ENCODE results near the gene MAN2C1.
"Not testable (repeated sequence)": the region's sequence is repeated elsewhere in the genome, so short reads cannot be mapped to it uniquely, and the experiment has no call there.

MAN2C1 gene

GRCh38 chr15:75367913-75368688, at the start of gene MAN2C1:
Gene MAN2C1 (minus strand): TSS chr15:75368607. CDS start chr15:75368583, 24 bp downstream.
- in situ Hi-C loops (cut with MboI; ENCODE audit: low sequenced_read_pairs), result no loop called here

DNA sequence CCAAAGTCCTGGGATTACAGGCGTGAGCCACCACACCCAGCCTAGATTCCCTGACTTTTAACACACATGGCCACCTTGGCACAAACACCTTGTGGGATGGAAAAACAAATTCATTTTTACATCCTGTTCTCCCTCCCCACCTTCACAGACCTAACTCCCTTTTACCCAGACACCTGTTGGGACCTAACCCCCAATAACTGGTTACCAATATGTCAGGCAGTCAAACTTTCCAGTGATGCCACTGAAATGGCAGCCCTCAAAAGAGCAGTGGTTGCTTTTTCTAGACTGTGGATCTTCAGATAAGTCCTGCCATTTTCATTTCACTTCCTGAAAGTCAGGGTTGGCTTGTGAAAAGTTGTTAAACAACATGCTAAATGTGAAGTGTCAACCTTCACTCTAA, 48.2 kb upstream of the MAN2C1 start:
- in situ Hi-C loops (cut with MboI; ENCODE audit: low sequenced_read_pairs), result no loop called here

DNA sequence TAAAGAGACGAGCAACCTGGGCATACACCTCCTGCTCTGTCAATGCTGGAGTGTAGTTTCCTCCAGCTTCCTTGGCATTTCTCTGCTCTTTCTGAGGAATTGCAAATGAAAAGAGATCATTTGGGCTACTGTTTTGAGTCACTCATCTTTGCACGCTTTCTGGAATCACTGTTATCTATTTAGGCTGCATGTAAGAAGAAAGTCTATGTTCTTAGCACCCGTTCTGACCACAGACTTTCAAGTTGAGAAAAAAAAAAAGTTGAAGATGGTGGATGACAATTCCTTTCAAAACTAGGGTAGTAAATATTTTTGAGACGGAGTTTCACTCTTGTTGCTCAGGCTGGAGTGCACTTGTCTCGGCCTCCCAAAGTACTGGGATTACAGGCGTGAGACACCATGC, 41.8 kb upstream of the MAN2C1 start:
- in situ Hi-C loops (cut with MboI; ENCODE audit: low sequenced_read_pairs), result no loop called here

GRCh38 chr15:75407083-75407482, 38.7 kb upstream of the MAN2C1 start:
- in situ Hi-C loops (cut with MboI; ENCODE audit: low sequenced_read_pairs), result no loop called here

DNA sequence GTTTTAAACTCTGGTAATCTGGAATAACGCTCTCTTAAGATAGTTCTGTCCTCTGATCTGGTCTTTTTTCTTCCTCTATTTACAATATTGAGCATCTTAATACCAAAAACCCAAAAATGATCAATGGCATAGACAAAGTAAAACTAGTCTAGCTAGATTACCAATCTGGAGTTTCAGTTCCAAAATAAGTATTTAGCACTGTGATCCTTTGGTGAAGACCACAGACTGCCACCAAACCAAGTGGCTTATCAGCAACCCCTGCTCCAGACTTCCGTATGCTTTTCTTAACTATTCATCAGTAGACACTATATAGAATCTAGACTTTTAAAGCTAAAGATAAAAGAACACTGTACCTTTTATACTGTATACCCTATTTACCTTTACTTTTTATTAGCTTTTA, 35.5 kb upstream of the MAN2C1 start:
- in situ Hi-C loops (cut with MboI; ENCODE audit: low sequenced_read_pairs), result no loop called here

DNA sequence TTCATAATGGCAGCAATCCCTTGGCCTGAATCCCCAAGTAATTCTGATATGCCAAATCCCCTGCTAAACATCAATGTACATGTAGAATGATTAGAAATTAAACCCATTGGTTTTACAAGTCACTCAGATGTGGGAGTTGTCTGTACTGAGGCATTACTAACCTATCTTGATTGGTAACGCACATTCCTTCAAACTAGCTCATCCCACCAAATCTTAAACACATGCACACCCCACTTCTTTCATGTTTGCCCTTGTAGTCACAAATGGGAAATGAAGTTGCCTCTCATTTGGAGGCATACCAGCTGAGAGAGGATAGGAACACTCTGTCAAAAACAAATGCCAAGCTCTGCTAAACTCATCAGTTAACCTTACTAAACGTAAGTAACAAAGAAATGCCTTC, 29.1 kb upstream of the MAN2C1 start:
- in situ Hi-C loops (cut with MboI; ENCODE audit: low sequenced_read_pairs), result no loop called here

GRCh38 chr15:75389791-75390382, 21.5 kb upstream of the MAN2C1 start:
- in situ Hi-C loops (cut with MboI; ENCODE audit: low sequenced_read_pairs), result no loop called here

DNA sequence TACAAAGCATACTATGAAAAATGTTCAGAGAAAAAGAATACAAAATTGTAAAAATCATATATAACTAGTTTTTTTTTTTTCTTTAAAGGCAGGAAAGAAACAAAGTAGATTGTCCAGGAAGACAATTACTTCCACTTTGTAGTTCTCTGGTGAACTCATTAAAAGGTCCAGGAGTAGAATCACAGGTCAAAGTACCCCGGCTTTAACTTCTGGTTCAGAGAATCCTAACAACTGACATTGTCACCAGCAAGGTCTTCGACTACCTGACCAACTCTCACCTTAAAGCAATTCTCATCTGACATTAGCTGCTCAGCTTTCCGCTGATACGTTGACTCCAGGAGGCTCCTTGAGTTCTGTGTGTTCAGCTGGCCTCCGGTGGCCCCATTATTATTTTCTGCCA, 15.6 kb upstream of the MAN2C1 start:
- in situ Hi-C loops (cut with MboI; ENCODE audit: low sequenced_read_pairs), result not testable (repeated sequence)

GRCh38 chr15:75380773-75381172, 12.4 kb upstream of the MAN2C1 start:
- in situ Hi-C loops (cut with MboI; ENCODE audit: low sequenced_read_pairs), result no loop called here

DNA sequence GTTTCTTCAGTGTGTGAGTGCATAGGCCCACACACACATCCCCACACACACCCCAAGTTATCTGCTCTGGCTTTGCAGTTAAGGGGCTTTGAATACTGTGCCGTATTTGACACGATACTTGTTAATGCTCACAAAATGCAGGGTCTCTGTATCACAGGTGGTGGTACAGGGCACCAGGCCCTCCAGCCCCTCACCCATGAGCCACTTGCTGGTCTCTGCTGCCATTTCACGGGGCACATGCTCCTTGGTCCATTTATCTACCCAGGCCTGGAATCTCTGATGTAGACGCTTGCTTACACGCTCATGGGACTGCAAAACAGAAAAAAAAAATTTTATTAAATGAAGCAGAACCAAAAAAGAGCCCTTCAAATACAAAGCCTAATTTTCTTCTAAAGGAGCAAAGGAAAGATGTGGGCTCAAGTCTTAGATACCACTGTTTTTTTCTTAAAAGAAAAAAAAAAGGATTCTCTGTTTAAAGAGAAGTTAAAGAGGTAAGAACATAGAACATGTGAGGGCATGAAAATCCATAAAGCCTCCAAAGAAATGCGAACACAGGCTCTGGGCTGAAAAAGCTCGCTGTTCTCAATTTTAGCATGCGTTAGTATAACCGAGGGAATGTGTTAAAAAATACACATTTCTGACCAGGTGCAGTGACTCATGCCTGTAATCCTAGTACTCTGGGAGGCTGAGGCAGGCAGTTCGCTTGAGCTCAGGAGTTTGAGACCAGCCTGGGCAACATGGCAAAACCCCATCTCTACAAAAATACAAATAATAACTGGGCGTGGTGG, 3.7 kb upstream of the MAN2C1 start:
- in situ Hi-C loops (cut with MboI; ENCODE audit: low sequenced_read_pairs), result no loop called here

- in situ Hi-C loops (cut with MboI; ENCODE audit: low sequenced_read_pairs), result no loop called here
Observed at GRCh38 chr15:75371486-75371885, 3.1 kb upstream of the MAN2C1 start.

DNA sequence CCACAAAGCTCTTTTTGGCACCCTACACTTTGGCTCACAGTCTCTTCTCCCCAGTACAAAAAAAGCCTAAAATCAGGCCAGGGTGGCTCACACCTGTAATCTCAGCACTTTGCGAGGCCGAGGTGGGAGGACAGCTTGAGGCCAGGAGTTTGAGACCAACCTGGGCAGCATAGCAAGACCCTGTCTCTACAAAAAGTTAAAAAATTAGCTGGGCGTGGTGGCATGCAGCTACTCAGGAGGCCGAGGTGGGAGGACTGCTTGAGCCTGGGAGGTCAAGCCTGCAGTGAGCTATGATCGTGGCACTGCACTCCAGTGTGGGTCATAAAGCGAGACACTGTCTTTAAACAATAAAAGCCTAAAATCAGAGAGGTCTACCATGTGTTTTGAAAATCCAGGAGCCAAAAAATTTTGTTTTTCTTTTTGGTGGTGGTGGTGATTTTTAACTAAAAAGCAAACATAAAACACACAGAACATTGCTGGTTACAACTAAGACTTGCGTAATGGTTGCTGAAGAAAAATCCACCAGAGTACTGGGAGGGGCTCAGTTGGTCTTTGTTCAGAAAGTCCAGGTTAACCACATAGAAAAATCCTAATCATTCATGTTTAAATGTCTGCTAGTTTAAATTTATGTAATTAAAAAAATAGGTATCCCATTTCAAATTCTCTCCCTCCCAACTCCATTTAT, 1.6 kb upstream of the MAN2C1 start:
- in situ Hi-C loops (cut with MboI; ENCODE audit: low sequenced_read_pairs), result no loop called here

- in situ Hi-C loops (cut with MboI; ENCODE audit: low sequenced_read_pairs), result no loop called here
Observed at GRCh38 chr15:75368689-75369239, 357 bp upstream of the MAN2C1 start.

DNA sequence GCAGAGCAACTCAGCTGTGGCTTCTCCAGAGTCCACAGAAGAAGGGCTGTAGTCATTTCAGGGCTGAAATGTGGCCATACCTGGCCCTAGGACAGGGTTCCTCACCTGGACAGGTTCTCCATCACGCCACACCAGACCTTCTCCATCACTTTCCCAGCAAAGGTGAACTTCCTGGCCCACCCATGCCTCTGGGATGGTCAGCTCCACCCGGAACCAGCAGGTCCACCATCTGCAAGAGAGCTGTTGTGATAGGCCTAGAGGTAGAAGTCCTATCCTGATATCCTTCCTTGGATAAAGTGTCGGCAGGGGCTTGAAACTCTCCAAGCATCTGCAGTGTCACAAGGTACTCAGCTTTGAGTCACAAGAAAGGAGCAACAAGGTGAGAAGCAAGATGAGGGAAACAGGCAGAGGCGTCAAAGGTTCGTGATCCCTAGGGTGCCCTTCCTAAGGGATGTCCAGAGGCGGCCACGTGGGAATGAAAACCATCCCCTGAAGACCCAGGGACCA, 948 bp downstream of the MAN2C1 start:
- in situ Hi-C loops (cut with MboI; ENCODE audit: low sequenced_read_pairs), result no loop called here

GRCh38 chr15:75367006-75367405, 1.4 kb downstream of the MAN2C1 start:
- in situ Hi-C loops (cut with MboI; ENCODE audit: low sequenced_read_pairs), result no loop called here

- in situ Hi-C loops (cut with MboI; ENCODE audit: low sequenced_read_pairs), result no loop called here
Observed at GRCh38 chr15:75366163-75366562, 2.2 kb downstream of the MAN2C1 start.

GRCh38 chr15:75364881-75365280, 3.5 kb downstream of the MAN2C1 start:
- in situ Hi-C loops (cut with MboI; ENCODE audit: low sequenced_read_pairs), result no loop called here

DNA sequence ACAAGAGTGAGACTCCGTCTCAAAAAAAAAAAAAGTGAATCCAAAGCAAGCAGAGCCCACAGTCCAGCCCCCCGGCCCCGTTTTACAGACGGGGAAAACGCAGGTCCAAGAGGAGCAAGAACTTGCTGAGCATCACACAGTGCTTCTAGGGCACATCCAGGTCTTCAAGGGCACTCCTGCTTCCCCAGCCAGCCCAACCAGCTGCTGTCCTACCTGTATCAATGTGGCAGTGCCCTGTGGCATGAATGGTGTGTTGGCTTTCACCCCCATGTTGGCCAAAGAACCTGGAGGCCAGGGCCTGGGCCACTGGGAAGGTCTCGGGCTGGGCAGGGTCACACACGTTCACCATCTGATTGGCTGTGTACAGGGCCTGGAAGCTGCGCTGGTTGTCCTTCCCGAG, 4.6 kb downstream of the MAN2C1 start:
- in situ Hi-C loops (cut with MboI; ENCODE audit: low sequenced_read_pairs), result no loop called here

- in situ Hi-C loops (cut with MboI; ENCODE audit: low sequenced_read_pairs), result no loop called here
Observed at GRCh38 chr15:75362642-75363249, 5.7 kb downstream of the MAN2C1 start.

- in situ Hi-C loops (cut with MboI; ENCODE audit: low sequenced_read_pairs), result no loop called here
Observed at GRCh38 chr15:75361989-75362641, 6.3 kb downstream of the MAN2C1 start.

Data from hTERT RPE-1 (cell line).